OCI-LY3 (cell line): ENCODE data around the gene CUX1.

Source experiments
- H2AFZ ChIP-seq: fragments of 200-600, 300-600 bp; shearing (Covaris generic); 2 replicates; pipeline ENCODE4 v1.6.0; 2014; ENCODE audit warnings: antibody characterized with exemption, low read depth, low read length
- H3K27ac ChIP-seq: fragments of 200-600, 300-600 bp; sonication (generic); 2 replicates; pipeline ENCODE4 v1.5.1; 2014; ENCODE audit warnings: mild to moderate bottlenecking, low read length, moderate library complexity, mixed read lengths
- H3K27me3 ChIP-seq: fragments of 200-600, 300-600 bp; sonication (generic); 2 replicates; pipeline ENCODE4 v1.6.1; 2014; ENCODE audit warnings: low read depth, low read length, mixed read lengths
- H3K36me3 ChIP-seq: fragments of 200-600, 300-600 bp; sonication (generic); replicated peaks from 2 replicates; pipeline ENCODE3; 2014; ENCODE audit warnings: low read depth, low read length, mixed read lengths
- H3K4me1 ChIP-seq: fragments of 300-600, 200-600 bp; sonication (generic); 2 replicates; pipeline ENCODE4 v1.6.1; 2014; ENCODE audit warnings: low read length, mixed read lengths
- H3K4me2 ChIP-seq: fragments of 200-600, 300-600 bp; sonication (generic); 2 replicates; pipeline ENCODE4 v1.6.1; 2014; ENCODE audit warnings: low read length, mixed read lengths
- H3K4me3 ChIP-seq: fragments of 300-600, 200-600 bp; sonication (generic); 2 replicates; pipeline ENCODE4 v1.5.1; 2014; ENCODE audit warnings: antibody characterized with exemption, mild to moderate bottlenecking, low read length, moderate library complexity
- H3K79me2 ChIP-seq: fragments of 300-600, 200-600 bp; shearing (Covaris generic); 2 replicates; pipeline ENCODE4 v1.6.1; 2014; ENCODE audit warnings: mild to moderate bottlenecking, low read length, mixed read lengths
- H3K9ac ChIP-seq: fragments of 300-600, 200-600 bp; shearing (Covaris generic); 2 replicates; pipeline ENCODE4 v1.6.0; 2014; ENCODE audit warnings: mild to moderate bottlenecking, low read length, moderate library complexity
- H3K9me3 ChIP-seq: fragments of 200-600, 300-600 bp; shearing (Covaris generic); 2 replicates; pipeline ENCODE4 v1.6.1; 2014; ENCODE audit warnings: low read length, mixed read lengths; ENCODE audit not compliant: insufficient read depth
- H4K20me1 ChIP-seq: fragments of 200-600, 300-600 bp; sonication (generic); 2 replicates; pipeline ENCODE4 v1.6.1; 2016; ENCODE audit warnings: low read length, mixed read lengths; ENCODE audit not compliant: insufficient read depth
- CTCF ChIP-seq: fragments of 200-600, 300-600 bp; sonication (generic); IDR thresholded peaks from 2 replicates; pipeline ENCODE4 v1.5.1; 2014; ENCODE audit warnings: antibody characterized with exemption, low read length, low read depth
- EZH2phosphoT487 ChIP-seq: fragments of 200-600 bp; shearing (Covaris generic); IDR thresholded peaks from 2 replicates; pipeline ENCODE4 v1.6.1; 2018; ENCODE audit warnings: antibody characterized with exemption, mixed run types, low read depth

CUX1 gene

GRCh38 chr7:101814081-101814990 is 3.1 kb upstream of the CUX1 start:
- Histone ChIP-seq H3K4me1 (peaks cover 11% of the 10 kb centered on the region), H3K27ac (peak overlapping the region; percentile 57; the same call in 1 of the 2 replicates)

GRCh38 chr7:101814991-101815825 is 2.2 kb upstream of the CUX1 start:
- H3K79me2 ChIP-seq = peaks cover 40% of the 10 kb centered on the region
- TF ChIP-seq CTCF (peak; percentile 30; the same call in 1 of the 2 replicates), EZH2phosphoT487 (no peak)
- H3K4me3 ChIP-seq = peak overlapping the region; percentile 96
- H3K9me3 ChIP-seq = no peaks in the 10 kb centered on the region
- peak overlapping the region; percentile 95 for H3K4me2 ChIP-seq
- H4K20me1 ChIP-seq = peaks cover 28% of the 10 kb centered on the region
- H2AFZ ChIP-seq = peak overlapping the region; percentile 85
- peak overlapping the region; percentile 88 for H3K9ac ChIP-seq
- peaks cover 8% of the 10 kb centered on the region for H3K36me3 ChIP-seq
- H3K27ac ChIP-seq = peak overlapping the region; percentile 57
- no peaks in the 10 kb centered on the region for H3K27me3 ChIP-seq
- peaks cover 11% of the 10 kb centered on the region for H3K4me1 ChIP-seq

More at GRCh38 chr7:101814081-101814990, 3.1 kb upstream of the CUX1 start:
- Histone ChIP-seq H3K4me2 (peak overlapping the region; percentile 95), H3K9ac (peak overlapping the region; percentile 88), H3K4me3 (peak overlapping the region; percentile 96), H2AFZ (peak overlapping the region; percentile 85), H4K20me1 (peaks cover 19% of the 10 kb centered on the region), H3K79me2 (peaks cover 31% of the 10 kb centered on the region), H3K27me3 (no peaks in the 10 kb centered on the region), H3K36me3 (peaks cover 5% of the 10 kb centered on the region), H3K9me3 (no peaks in the 10 kb centered on the region)
- TF ChIP-seq CTCF (peak; percentile 56), EZH2phosphoT487 (no peak)

GRCh38 chr7:101815826-101816594 is 1.4 kb upstream of the CUX1 start:
- peaks cover 48% of the 10 kb centered on the region for H3K79me2 ChIP-seq
- H3K4me1 ChIP-seq = peaks cover 11% of the 10 kb centered on the region
- H3K4me3 ChIP-seq = peak overlapping the region; percentile 77
- H3K27ac ChIP-seq = peak overlapping the region; percentile 50
- H3K9me3 ChIP-seq = no peaks in the 10 kb centered on the region
- no peak overlapping the region for H3K4me2 ChIP-seq
- peaks cover 36% of the 10 kb centered on the region for H4K20me1 ChIP-seq
- H2AFZ ChIP-seq = no peak overlapping the region
- H3K27me3 ChIP-seq = no peaks in the 10 kb centered on the region
- H3K36me3 ChIP-seq = peaks cover 8% of the 10 kb centered on the region
- no peak for TF ChIP-seq CTCF
- H3K9ac ChIP-seq = peak overlapping the region; percentile 68
